ENCODE results near the gene FSD1L. TPM values are rescaled to one million over a fixed set of nuclear protein-coding genes. Genes with fewer than 3 reads are reported as not detected.

The FSD1L gene
- total and polyA plus RNA-seq, 2 of the 13 experiments (the other 11 are each of a cell fraction or from before 2014, with no cell fraction given) = 4.1 to 5.1 TPM

- TF ChIP-seq SNAPC4 (CRISPR knock-in tag; IDR thresholded peaks at IDR 0.05) (no peak), TARDBP (CRISPR knock-in tag; IDR thresholded peaks at IDR 0.05) (peak; percentile 84; the same call in 1 of the 2 replicates), ZBTB26 (CRISPR knock-in tag; IDR thresholded peaks at IDR 0.05; ENCODE audit: borderline replicate concordance) (no peak), PRDM15 (CRISPR knock-in tag; IDR thresholded peaks at IDR 0.05) (no peak), CHD4 (IDR thresholded peaks at IDR 0.05; ENCODE audit: borderline replicate concordance, low read length) (no peak), SRF (IDR thresholded peaks at IDR 0.05; ENCODE audit: low read depth, low read length) (0 out of 2 replicates have a peak, but pooled peaks have one; percentile 7), GLI4 (CRISPR knock-in tag; IDR thresholded peaks at IDR 0.05; ENCODE audit: borderline replicate concordance) (no peak), AHDC1 (CRISPR knock-in tag; IDR thresholded peaks at IDR 0.05; ENCODE audit: borderline replicate concordance) (peak; percentile 96), ATRX (CRISPR knock-in tag; IDR thresholded peaks at IDR 0.05; ENCODE audit: borderline replicate concordance) (no peak), CHD2 (IDR thresholded peaks at IDR 0.05; ENCODE audit: low read depth, low read length) (no peak), SIX1 (CRISPR knock-in tag; IDR thresholded peaks at IDR 0.05; ENCODE audit: borderline replicate concordance) (peak; percentile 33; the same call in 1 of the 2 replicates)
Measured at GRCh38 chr9:105418588-105419500, 29.0 kb upstream of the FSD1L start (continued).

Measured in HepG2 (cell line).